Esophagus mucosa (tissue), 1 donor: ENCODE results near the gene TRPM6. TPM values are rescaled to one million over a fixed set of nuclear protein-coding genes. Genes with fewer than 3 reads are reported as not detected.

Source experiments
- ATAC-seq: fragments of 200-7000 bp; cut with Tn5 transposase; one replicate; pipeline ENCODE4 v1.9.1; 2020
- total RNA-seq: library from RNA; stranded (reverse); gene quantifications from one replicate; pipeline ENCODE4 v1.2.4, GENCODE V29; 2023
- donor health status: DM: yes; HTN: yes; CAD: no.

Gene TRPM6
- total RNA-seq, 1 donor from 2014 or later, result 1.2 TPM

GRCh38 chr9:74772121-74772520 is 115.6 kb downstream of the TRPM6 start:
- no peak for ATAC-seq

GRCh38 chr9:74771672-74772071 is 116.0 kb downstream of the TRPM6 start:
- ATAC-seq, result no peak

- ATAC-seq, result no peak
Observed at GRCh38 chr9:74771262-74771585, 116.5 kb downstream of the TRPM6 start.

GRCh38 chr9:74770508-74771261 is 117.0 kb downstream of the TRPM6 start:
- no peak for ATAC-seq

- no peak for ATAC-seq
Observed at GRCh38 chr9:74765481-74765971, 122.2 kb downstream of the TRPM6 start.

DNA sequence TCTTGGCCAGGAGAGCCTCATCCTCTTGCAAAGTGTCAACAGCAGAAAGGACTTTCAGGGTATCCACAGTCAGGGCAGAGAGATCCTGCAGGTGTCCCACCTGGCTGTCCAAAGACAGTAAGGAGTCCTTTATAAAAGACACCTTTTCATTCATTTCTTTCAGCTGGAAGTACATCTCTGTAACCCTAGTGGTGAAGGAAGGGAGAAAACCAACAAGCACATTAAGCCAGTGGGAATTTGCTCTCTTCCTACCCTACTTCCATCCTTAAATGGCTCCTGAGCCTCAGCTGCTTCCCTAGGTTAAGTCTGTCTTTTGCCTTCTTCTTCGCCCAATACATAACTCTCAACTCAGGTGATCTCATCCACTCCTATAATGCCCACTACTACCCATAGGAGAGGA is 124.8 kb downstream of the TRPM6 start:
- no peak for ATAC-seq

DNA sequence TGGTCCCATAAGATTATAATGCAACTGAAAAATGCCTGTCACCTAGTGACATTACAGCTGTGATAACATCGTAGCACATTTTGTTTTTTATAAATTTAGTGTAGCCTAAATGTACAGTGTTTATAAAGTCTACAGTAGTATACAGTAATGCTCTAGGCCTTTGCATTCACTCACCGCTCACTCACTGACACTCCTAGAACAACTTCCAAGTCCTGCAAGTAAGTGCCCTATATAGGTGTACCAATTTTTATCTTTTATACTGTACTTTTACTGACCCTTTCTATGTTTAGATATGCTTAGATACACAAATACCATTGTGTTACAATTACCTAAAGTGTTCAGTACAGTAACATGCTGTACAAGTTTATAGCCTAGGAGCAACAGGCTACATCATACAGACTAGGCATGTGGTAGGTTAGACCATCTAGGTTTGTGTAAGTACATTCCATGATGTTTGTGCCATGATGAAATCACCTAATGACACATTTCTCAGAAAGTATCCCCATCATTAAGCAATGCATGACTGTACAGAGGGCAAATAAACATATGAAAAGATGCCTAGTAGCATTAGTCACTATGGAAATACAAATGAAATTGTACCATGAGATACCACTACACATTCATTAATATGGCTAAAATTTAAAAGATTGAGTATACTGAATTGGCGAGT is 127.6 kb downstream of the TRPM6 start:
- peak; percentile 94 for ATAC-seq

DNA sequence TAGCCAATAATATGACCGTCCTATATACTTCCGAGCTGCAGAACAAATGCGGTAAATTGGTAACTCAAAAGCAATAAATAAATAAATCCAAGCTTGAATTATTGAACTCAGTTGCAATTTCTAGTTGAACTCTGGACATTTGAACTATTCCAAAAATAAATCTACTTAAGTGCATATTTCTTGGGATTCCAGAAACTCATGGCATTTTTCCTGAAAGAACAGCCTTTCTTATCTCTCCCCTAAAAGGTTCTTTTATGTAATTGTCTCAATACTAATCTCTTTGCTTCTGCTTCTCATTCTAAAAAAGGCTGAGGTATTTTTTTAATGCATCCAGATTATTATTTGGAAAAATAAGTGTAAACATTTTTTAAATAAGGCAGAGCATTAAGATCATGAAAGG is 131.7 kb downstream of the TRPM6 start:
- no peak for ATAC-seq

- ATAC-seq, result no peak
Observed at GRCh38 chr9:74755355-74755754, 132.4 kb downstream of the TRPM6 start.

DNA sequence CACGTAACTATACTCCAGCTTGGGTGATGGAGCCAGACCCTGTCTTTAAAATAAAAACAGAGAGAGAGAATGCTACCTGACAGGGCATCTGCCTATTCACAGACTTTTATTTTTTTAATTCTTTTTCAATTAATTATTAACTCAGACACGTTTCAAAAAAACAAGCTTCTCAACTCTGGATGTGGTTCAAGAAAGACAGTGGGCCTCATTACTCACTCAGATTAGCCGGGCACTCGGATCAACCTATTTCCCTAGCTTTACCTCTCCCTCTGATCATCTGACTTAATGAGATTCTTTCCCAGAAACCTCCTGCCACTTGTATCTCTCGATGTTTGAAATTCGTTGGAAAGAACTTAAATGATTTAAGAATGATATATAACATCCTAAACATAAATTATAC is 134.1 kb downstream of the TRPM6 start:
- no peak for ATAC-seq

DNA sequence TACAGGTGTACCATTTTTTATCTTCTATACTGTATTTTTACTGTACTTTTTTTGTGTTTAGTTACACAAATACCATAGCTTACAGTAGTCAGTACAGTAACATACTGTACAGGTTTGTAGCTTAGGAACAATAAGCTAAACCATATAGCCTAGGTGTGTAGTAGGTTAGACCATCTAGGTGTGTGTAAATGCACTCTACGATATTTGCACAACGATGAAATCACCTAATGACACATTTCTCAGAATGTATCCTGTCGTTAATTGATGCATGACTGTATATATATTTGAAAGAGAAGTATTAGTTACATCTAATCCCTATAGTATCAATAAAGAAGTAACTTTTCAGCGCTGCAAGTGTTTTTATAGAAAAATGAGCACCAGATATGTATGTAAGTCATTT is 138.8 kb downstream of the TRPM6 start:
- no peak for ATAC-seq

GRCh38 chr9:74742792-74743730 is 144.7 kb downstream of the TRPM6 start:
- ATAC-seq, result no peak

DNA sequence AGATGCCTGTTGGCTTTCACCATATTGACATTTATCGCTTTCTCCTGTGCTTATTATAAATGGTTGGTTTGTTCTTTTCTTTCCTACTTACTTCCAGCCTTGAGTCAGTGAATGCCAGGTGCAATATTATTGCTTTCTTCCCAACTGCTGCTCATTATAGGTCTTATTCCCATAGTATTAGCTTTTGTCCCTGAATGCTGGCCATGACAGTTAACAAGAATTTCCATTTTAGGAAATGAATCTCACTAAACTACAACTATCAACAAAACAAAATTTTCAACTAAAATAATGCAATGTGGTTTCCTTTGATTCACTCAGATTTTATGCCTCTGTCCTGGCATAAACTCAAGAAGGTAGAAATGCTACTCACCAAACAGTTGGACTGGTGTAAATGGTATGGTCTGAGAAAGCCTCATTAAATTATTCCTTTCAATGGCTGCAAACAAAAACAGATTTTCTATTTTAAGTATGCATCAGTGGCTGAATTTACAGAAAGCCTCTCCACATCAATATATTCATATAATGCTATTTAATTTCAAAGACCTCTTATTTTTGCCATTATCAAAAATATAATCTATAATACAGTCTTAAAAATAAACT is 145.4 kb downstream of the TRPM6 start:
- ATAC-seq, result no peak

- ATAC-seq, result no peak
Observed at GRCh38 chr9:74736646-74737045, 151.1 kb downstream of the TRPM6 start.

DNA sequence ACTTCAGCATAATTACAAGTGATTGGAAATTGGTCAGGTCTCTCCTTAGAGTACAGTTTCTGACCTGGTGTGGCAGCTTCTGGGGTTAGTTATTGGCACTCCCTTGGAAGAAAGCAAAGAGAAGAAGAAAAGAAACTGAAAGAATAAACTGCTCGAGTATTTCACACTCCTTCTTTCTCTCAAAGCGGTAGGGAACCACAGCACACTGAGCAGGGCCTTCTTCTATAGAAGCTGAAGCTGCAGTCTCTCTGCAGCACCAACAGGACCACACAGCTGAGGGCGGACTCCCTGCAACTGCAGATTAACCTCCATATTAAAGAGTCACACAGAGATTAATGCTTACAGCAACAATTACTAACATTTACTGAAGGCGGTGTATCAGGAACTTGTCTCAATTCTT is 152.0 kb downstream of the TRPM6 start:
- no peak for ATAC-seq

GRCh38 chr9:74729136-74729695 is 158.5 kb downstream of the TRPM6 start:
- no peak for ATAC-seq

GRCh38 chr9:74728176-74728575 is 159.5 kb downstream of the TRPM6 start:
- no peak for ATAC-seq

GRCh38 chr9:74726581-74726980 is 161.1 kb downstream of the TRPM6 start:
- ATAC-seq, result no peak

DNA sequence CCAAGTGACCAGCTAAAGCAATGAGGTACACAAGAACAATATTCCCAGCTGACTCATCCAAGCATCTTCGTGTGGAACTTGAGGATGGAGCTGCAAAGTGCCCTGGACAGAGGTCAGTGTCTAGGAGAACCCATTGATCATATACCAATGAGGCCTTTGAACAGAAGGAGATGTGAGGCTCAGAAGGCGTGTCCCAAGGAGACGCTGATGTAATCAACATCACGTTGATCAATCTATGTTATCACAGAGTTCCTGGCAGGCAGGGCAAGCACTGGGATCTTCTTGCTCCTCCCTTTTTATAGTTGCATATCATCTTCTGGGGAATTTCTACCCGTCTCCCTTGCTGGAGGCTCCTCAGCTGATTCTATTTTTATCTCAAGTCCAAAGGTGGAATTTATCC is 163.4 kb downstream of the TRPM6 start:
- no peak for ATAC-seq

GRCh38 chr9:74721696-74722660 is 165.7 kb downstream of the TRPM6 start:
- ATAC-seq, result no peak

GRCh38 chr9:74719306-74719705 is 168.4 kb downstream of the TRPM6 start:
- no peak for ATAC-seq
